HUES48 (cell line): ENCODE results near the gene OSBPL9.
A peak's percentile ranks its signal among the peaks of the same experiment; 100 is the strongest.
"Not testable (repeated sequence)": the region's sequence is repeated elsewhere in the genome, so short reads cannot be mapped to it uniquely, and the experiment has no call there.

Source experiments
- H3K27ac ChIP-seq: one replicate; pipeline ENCODE4 v1.7.0; 2013; ENCODE audit warnings: low read depth, low read length, inconsistent platforms
- H3K27me3 ChIP-seq: 2 replicates; pipeline ENCODE4 v1.6.1; 2013; ENCODE audit warnings: mild to moderate bottlenecking, low read length; ENCODE audit not compliant: control insufficient read depth, insufficient read depth
- H3K36me3 ChIP-seq: 2 replicates; pipeline ENCODE4 v1.6.1; 2013; ENCODE audit warnings: low read length; ENCODE audit not compliant: control insufficient read depth, insufficient read depth
- H3K4me1 ChIP-seq: 2 replicates; pipeline ENCODE4 v1.6.1; 2013; ENCODE audit warnings: mild to moderate bottlenecking, low read length; ENCODE audit not compliant: control insufficient read depth, insufficient read depth
- H3K4me3 ChIP-seq: 2 replicates; pipeline ENCODE4 v1.5.1; 2013; ENCODE audit warnings: mild to moderate bottlenecking, low read depth, low read length
- H3K9ac ChIP-seq: 2 replicates; pipeline ENCODE4 v1.6.1; 2013; ENCODE audit warnings: mild to moderate bottlenecking, low read depth, low read length, moderate library complexity
- H3K9me3 ChIP-seq: 2 replicates; pipeline ENCODE4 v1.6.1; 2013; ENCODE audit warnings: low read length; ENCODE audit not compliant: control insufficient read depth, insufficient read depth

Gene OSBPL9

DNA sequence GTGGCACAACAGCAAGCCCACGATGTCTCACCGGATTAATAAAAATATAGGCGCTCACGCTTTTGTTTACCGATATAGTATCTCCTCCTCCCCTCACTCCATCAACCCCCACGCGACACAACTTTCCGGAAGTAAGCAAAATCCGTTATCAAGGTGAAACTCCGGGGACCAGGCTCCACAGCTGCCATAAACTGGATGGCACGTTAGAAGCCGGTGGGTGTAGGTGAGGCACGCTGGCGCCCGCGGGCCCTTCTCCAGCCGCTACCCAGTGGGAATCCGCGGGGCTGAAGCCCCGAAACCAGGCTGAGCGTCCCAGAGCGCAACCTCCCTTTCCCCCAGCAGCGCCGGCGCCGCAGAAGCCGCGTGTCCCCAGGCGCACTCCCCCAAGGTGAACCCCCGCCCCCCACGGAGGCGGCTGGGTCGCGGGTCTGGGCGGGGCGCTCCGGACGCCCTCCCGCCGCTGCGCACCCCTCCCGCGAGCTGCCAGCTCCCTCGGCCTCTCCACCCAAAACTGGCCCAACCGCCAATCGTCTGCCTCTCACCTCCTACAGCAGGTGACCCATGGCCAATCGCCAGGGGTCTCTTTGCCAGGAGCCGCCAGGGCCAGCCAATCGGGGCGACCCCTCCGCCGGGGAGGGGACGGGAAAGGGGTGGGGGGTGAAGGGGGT, 112.4 kb downstream of the OSBPL9 start:
- peak overlapping the region; percentile 53 for H3K27ac ChIP-seq
- H3K4me1 ChIP-seq = peaks cover 17% of the 10 kb centered on the region; the same call in 1 of the 2 replicates
- H3K4me3 ChIP-seq = peak overlapping the region; percentile 90

DNA sequence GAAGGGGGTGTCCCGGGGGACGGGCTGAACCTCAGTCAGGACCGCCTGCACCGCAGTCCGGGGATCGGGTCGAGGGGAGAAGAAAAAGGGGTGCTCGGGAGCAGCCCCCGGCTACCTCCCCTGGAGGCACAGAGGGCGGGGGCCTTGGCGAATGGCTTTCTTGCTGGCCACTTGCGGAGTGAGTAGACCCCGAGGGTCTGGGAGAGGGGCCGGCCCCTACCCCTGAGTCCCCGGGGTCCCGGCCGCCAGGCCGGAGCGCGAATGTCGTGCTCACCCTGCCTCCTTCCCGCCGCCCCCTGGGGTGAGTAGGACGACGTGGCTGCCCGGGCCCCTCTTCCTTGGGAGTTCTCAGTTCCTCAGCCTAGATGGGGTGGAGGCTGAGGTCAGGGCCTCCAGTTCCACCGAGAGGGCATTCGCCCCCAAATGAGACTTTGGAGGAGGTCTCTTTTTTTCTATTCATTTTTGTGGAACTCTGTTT, 113.0 kb downstream of the OSBPL9 start:
- peaks cover 20% of the 10 kb centered on the region for H3K4me1 ChIP-seq
- peak overlapping the region; percentile 90 for H3K4me3 ChIP-seq
- no peaks in the 10 kb centered on the region for H3K9me3 ChIP-seq
- H3K27me3 ChIP-seq = no peaks in the 10 kb centered on the region
- no peaks in the 10 kb centered on the region for H3K36me3 ChIP-seq
- H3K9ac ChIP-seq = peak overlapping the region; percentile 74
- peak overlapping the region; percentile 63 for H3K27ac ChIP-seq

More for the DNA sequence above, 112.4 kb downstream of the OSBPL9 start:
- Histone ChIP-seq H3K9me3 (no peaks in the 10 kb centered on the region), H3K9ac (peak overlapping the region; percentile 81), H3K27me3 (no peaks in the 10 kb centered on the region), H3K36me3 (no peaks in the 10 kb centered on the region)

DNA sequence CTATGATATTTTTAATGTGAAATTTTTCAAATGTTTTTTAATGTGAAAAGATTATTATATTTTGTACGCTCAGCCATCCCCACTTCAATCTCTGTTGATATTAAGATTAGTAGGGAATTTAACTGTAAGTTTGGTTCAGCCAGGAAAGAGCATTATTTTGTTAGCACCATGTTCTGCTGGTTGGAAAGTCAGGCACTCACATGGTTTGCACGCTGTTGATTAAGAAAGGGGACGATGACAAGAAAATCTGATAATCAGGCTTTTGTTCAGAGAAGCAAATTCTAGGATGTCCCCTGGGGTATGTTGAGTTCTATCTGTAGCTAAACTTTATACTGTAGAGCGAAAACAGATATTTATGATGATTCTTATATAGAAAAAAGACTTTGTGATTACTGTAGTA, 115.1 kb downstream of the OSBPL9 start:
- peaks cover 32% of the 10 kb centered on the region for H3K4me1 ChIP-seq
- H3K36me3 ChIP-seq = no peaks in the 10 kb centered on the region
- H3K4me3 ChIP-seq = no peak overlapping the region
- no peaks in the 10 kb centered on the region for H3K27me3 ChIP-seq
- no peak overlapping the region for H3K27ac ChIP-seq
- H3K9me3 ChIP-seq = no peaks in the 10 kb centered on the region
- H3K9ac ChIP-seq = no peak overlapping the region

DNA sequence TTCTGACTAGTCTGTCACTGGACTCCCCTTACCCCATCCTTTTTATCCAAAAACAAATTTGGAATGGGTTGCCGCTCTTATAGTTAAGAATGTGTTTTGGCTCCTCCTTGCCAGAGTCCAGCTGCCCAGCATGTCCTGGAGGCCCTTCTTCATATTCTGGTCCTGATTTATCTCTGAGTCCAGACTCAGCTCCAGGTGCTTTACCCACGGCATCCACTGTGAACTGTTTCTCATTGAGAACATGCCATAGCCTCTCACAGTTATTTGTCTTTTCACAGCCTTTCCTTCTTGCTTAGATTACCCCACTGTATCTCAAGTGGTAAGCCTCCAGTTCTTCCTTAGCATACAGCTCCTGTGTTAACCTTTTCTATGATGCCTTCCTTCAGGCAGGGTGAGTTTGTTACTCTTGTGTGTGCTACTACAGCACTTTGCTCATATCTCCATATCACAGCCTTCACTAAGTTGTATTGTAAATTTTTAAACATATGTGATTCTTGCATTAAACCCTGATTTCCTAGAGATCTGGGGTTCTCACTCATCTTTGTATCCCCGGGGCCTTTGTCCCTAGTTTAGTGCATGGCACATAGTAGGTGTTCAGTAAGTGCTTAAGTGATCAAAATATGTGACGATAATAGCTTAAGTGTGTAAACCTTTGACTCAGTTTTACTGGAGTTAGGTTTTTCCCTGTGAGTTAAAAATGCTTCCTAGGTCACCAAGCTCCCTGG, 116.0 kb downstream of the OSBPL9 start:
- Histone ChIP-seq H3K4me3 (no peak overlapping the region), H3K27ac (no peak overlapping the region), H3K9ac (no peak overlapping the region), H3K9me3 (no peaks in the 10 kb centered on the region), H3K4me1 (peaks cover 32% of the 10 kb centered on the region), H3K27me3 (no peaks in the 10 kb centered on the region), H3K36me3 (no peaks in the 10 kb centered on the region)

DNA sequence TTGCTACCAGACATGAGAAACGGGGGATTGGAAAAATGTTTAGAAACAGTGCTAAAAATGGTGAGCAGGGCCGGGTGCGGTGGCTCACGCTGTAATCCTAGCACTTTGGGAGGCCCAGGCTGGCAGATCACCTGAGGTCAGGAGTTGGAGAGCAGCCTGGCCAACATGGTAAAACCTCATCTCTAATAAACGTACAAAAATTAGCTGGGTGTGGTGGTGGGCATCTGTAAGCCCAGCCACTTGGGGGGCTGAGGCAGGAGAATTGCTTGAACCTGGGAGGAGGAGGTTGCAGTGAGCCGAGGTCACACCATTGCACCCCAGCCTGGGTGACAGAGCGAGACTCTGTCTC, 116.5 kb downstream of the OSBPL9 start:
- H3K27ac ChIP-seq = not testable (repeated sequence)

DNA sequence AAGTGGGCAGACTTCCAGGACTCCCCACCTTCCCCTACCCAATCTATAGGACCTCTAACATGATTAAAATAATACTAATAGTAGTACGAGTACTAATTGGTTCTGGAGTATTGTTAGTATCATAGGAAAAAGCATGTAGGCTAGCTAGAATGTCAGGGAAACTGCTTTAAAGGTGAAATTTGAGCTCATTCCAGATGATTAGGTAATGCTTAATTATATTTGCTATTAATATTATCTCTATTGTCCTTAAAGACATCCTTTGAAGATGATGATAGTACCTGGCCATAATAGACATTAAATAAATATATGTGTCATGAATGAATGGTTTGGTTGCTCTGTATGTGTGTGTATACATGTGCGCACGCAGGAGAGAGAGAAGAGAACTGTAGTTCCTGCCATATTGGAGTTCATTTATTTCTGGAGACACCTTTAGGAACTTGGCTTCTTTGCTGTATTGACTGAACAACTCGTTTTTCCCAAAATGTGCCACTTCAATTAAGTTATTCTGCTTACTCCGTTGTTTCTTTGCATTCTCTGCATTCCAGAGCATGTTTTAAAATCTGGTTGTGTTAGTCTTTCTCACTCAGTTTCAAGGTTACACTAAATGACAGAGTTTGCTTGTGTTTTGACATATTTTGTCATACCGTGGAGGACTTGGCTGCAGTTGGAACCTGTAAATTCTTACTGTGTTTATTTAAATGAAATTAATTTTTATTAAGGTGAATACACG, 117.1 kb downstream of the OSBPL9 start:
- Histone ChIP-seq H3K9me3 (no peaks in the 10 kb centered on the region), H3K9ac (no peak overlapping the region), H3K27me3 (no peaks in the 10 kb centered on the region), H3K27ac (peak overlapping the region; percentile 31), H3K4me1 (peaks cover 29% of the 10 kb centered on the region), H3K36me3 (no peaks in the 10 kb centered on the region), H3K4me3 (no peak overlapping the region)

More for the DNA sequence above, 116.5 kb downstream of the OSBPL9 start:
- peaks cover 30% of the 10 kb centered on the region for H3K4me1 ChIP-seq
- not testable (repeated sequence) for H3K27me3 ChIP-seq, H3K9me3 ChIP-seq, H3K36me3 ChIP-seq, H3K9ac ChIP-seq, H3K4me3 ChIP-seq

DNA sequence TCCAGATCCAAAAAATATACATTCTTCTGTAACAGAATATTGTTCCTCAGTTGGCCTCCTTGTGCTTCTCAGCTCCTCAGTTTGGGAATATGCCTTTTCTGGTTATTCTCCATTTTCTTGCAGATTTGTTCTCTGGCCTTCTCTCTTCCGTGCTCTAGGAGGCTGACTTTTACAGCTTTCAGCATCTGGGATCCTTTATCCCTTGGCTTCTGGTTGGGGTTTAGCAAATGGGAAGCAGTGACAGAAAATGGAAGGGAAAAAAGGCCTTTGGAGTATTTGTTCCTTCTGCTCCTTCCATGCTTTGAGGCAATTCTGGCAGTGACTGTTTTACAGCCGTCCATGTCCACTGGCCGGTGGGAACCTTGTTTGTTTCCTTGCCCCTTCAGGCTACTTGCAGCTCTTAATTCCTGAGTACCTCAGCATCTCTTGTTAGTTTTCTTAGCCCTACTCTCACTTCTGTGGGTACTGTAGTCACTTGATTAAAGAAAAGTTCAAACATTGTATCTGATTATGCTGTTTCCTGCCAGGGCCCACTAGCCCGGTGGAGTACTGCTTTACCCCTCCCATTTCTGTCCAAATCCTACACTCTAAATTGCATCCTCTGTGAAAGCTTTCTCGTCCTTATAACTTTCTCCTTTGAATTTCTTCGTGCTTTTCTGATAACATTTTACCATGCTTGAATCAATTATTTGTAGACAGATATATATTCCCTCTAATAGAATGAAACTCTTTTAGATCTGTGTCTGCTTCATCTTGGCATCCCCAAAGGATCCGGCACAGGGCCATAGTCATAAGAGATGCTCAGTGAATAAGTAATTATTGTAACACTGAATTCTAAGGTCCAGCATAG, 118.2 kb downstream of the OSBPL9 start:
- Histone ChIP-seq H3K27me3 (no peaks in the 10 kb centered on the region), H3K36me3 (no peaks in the 10 kb centered on the region), H3K9ac (no peak overlapping the region), H3K4me1 (peaks cover 29% of the 10 kb centered on the region), H3K4me3 (no peak overlapping the region), H3K9me3 (no peaks in the 10 kb centered on the region), H3K27ac (peak overlapping the region; percentile 23)

DNA sequence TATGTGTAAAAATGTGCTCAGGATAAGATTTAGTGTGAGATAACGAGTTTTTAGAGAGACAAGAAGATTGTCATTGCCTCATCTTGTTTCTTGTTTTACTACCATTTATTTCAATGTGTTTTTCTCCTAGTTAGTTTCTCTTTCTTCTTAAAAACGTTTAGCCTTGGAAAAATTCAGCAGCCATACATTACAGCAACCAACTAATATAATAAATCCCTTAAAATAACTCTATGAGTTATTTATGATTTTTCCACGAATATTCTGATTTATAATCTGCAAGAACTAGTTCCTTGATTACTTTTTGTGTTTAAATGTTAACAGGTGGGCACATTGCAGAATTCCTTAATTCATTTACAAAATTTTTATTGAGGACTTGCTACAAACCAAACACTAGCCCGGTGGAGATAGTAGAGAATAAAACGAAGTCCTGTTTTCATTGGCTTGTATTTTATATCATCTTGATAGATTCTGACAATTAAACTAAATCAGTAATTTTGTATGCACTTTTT, 118.9 kb downstream of the OSBPL9 start:
- Histone ChIP-seq H3K4me1 (peaks cover 29% of the 10 kb centered on the region), H3K4me3 (no peak overlapping the region), H3K9ac (no peak overlapping the region)

DNA sequence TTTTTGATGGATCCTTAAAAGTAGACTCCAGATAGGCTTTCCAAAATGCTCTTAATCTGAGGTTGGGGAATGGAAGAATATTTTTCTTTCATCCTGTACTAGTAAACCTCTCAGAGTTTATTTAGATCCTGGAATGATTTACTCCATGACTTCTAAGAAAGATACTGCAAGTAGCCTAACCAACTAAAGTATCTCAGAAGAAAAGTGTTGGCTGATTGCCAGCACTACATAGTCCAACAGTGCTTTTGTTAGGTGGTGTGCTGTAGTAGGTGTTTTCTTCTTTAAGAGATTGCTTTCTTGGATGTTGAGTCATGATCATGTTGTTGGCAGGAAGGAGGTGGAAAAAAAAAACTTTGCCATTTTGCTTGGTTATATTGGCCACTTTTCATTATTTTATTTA, 119.8 kb downstream of the OSBPL9 start:
- Histone ChIP-seq H3K9ac (no peak overlapping the region), H3K4me3 (no peak overlapping the region), H3K9me3 (no peaks in the 10 kb centered on the region), H3K27me3 (no peaks in the 10 kb centered on the region), H3K36me3 (no peaks in the 10 kb centered on the region; the same call in 1 of the 2 replicates), H3K4me1 (peaks cover 29% of the 10 kb centered on the region), H3K27ac (peak overlapping the region; percentile 6)

More for the DNA sequence above, 118.9 kb downstream of the OSBPL9 start:
- H3K9me3 ChIP-seq = no peaks in the 10 kb centered on the region
- no peaks in the 10 kb centered on the region for H3K27me3 ChIP-seq
- no peak overlapping the region for H3K27ac ChIP-seq
- H3K36me3 ChIP-seq = no peaks in the 10 kb centered on the region

DNA sequence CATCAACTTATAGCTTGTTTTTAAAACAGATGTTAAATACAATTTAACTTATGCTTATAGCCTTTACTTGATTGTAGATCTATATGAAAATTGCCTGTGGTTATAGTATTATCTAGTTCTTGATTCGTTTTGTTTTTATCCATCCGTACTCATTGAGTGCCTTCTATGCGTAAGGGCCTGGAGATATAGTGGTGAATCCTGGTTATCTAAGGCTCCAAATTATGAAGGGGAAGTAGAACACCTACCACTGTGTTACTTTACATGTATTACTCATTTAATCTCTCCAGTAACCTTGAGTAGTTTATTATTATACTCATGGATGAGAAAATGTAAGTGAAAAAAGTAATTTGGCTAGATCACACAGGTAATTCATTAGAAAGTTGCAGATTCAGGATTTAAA, 121.8 kb downstream of the OSBPL9 start:
- no peak overlapping the region for H3K4me3 ChIP-seq
- H3K9ac ChIP-seq = no peak overlapping the region
- H3K9me3 ChIP-seq = no peaks in the 10 kb centered on the region
- no peak overlapping the region for H3K27ac ChIP-seq
- H3K4me1 ChIP-seq = peaks cover 21% of the 10 kb centered on the region
- H3K27me3 ChIP-seq = no peaks in the 10 kb centered on the region
- H3K36me3 ChIP-seq = no peaks in the 10 kb centered on the region; the same call in 1 of the 2 replicates
